Left cardiac atrium (tissue), 4 donors: Measurements from ENCODE around the gene HNRNPF. TPM values are rescaled to one million over a fixed set of nuclear protein-coding genes. Genes with fewer than 3 reads are reported as not detected.
"Not testable (repeated sequence)": the region's sequence is repeated elsewhere in the genome, so short reads cannot be mapped to it uniquely, and the experiment has no call there.

Experiments used
- ATAC-seq, 2 donors: fragments of 200-7000 bp; cut with Tn5 transposase; one replicate each; pipeline ENCODE4 v1.9.1; 2020; ENCODE audit warnings: mild to moderate bottlenecking in 2 of 2, moderate library complexity in 2 of 2
- DNase-seq: peaks from one replicate; pipeline ENCODE4 v3.0.0-alpha.2; 2020
- intact Hi-C, 2 donors: fragments of 100-400 bp; cut with DNase I; formaldehyde crosslinking; loops; one replicate each; pipeline versions ENCODE4 v1.14.1 to v1.15.1; 2022 to 2023
- total RNA-seq, 2 donors: library from RNA; stranded (reverse); fragmentation: NEBNext Ultra II Directional; extraction: Animal tissue kit (Norgen Biotek cat#: 25700); gene quantifications; one replicate each; pipeline ENCODE4 v1.2.1, GENCODE V29; 2021
- donor health status: DM: no; HTN: yes; CAD: no.
- donor health status: DM: no; HTN: yes; CAD: no; lungs with severe emphysema.
- donor health status: DM: yes; HTN: yes; CAD: no.
- donor health status: Dilated cardiomyopathy.

HNRNPF gene
- total RNA-seq, 2 donors from 2014 or later = 83.6 to 107 TPM

DNA sequence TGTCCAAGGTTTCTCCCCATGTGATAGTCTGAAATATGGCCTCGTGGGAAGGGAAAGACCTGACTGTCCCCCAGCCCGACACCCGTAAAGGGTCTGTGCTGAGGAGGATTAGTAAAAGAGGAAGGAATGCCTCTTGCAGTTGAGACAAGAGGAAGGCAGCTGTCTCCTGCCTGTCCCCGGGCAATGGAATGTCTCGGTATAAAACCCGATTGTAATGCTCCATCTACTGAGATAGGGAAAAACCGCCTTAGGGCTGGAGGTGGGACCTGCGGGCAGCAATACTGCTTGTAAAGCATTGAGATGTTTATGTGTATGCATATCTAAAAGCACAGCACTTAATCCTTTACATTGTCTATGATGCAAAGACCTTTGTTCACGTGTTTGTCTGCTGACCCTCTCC, 71.5 kb downstream of the HNRNPF start:
- intact Hi-C loops, ATAC-seq, DNase-seq: not testable (repeated sequence)

DNA sequence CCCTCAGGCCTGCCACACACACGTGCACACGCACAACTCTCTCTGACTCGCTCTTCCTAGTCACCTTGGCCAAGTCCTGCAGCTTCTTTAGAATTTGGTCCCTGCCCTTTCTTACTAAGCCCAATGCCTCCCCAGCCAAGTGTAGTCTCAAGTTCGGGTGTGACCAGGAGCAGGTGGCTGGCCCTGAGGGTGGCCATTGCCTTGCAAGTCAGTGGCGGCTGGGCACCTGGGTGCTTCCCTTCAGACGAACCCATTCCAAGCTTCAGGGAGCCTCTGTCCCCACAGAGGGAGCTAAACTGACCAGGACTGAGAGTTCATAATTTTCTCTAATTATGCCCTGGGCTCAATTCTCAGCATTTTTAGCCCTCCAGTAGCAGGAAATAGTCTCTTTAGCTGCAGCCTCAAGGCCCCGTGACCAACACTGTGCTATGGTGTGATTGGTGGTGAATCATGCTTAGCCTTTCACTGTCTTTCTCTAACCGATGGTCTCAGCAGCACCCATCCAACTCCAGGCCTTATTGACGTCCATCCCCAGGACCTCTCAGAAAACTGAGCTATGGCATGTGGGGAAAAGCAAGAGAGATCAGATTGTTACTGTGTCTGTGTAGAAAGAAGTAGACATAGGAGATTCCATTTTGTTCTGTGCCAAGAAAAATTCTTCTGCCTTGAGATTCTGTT, 72.2 kb downstream of the HNRNPF start:
- ATAC-seq = no peak
- intact Hi-C loops = no loop called here
- DNase-seq = no peak

DNA sequence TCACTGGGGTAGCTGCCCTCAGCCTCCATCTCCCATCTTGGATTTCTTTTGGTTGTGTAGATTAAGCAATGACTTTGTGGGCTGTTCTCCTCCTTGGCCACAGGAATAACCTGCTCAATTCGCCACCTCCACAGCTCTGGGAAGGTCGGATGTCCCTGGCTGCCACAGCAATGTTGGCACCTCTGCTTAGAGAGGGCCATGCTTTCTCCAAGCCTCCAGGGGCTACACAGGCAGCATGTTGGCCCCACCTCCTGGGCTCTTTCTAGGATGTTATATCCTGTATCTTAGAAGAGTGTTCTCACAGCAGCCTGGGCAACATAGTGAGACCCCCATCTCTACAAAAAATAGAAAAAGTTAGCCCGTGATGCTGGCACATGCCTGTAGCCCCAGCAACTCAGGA, 72.9 kb downstream of the HNRNPF start:
- DNase-seq (no peak), ATAC-seq (no peak)
- intact Hi-C loops = no loop called here

Other genes with a start within 250 kb of the HNRNPF start
- gene RASGEF1A, start 142.1 kb downstream of the HNRNPF start, total RNA-seq = 1 to 10 TPM; 1.4 to 2.0 TPM
- gene FXYD4, start 37.5 kb downstream of the HNRNPF start, total RNA-seq = not detected
- 1 to 10 TPM; 2.2 to 2.3 TPM for gene ZNF487, start 27.9 kb upstream of the HNRNPF start, total RNA-seq
- gene ZNF239, start 165.4 kb upstream of the HNRNPF start, total RNA-seq = 1 to 10 TPM; 2.1 to 2.2 TPM
- 1 to 10 TPM; 2.0 to 2.8 TPM for gene ZNF485, start 197.3 kb upstream of the HNRNPF start, total RNA-seq
- gene ZNF32, start 239.7 kb upstream of the HNRNPF start, total RNA-seq = 10 to 100 TPM; 41.3 to 41.6 TPM